Mesenchymal stem cell (in vitro differentiated cells and primary cell): ENCODE data around the gene ACACA.

Experiments used
- DNase-seq: peaks from one replicate; pipeline ENCODE4 v3.0.0-alpha.2; 2013
- H2AFZ ChIP-seq: one replicate; pipeline ENCODE4 v1.6.1; 2013; ENCODE audit warnings: low read depth, mild to moderate bottlenecking, control low read depth, inconsistent platforms, low read length, moderate library complexity
- H2AK5ac ChIP-seq: 2 replicates; pipeline ENCODE4 v1.6.1; 2013; ENCODE audit warnings: low read length, moderate library complexity, mild to moderate bottlenecking, inconsistent platforms; ENCODE audit not compliant: severe bottlenecking
- H2BK120ac ChIP-seq: one replicate; pipeline ENCODE4 v1.6.1; 2013; ENCODE audit warnings: low read depth, mild to moderate bottlenecking, inconsistent platforms, low read length, moderate library complexity
- H2BK12ac ChIP-seq, 2 experiments: one replicate each; pipeline ENCODE4 v1.6.1; 2013; ENCODE audit warnings: inconsistent platforms in 2 of 2, low read length in 2 of 2, mild to moderate bottlenecking in 2 of 2, moderate library complexity in 2 of 2, control low read depth in 1 of 2
- H2BK15ac ChIP-seq: one replicate; pipeline ENCODE4 v1.6.1; 2013; ENCODE audit warnings: mild to moderate bottlenecking, low read depth, inconsistent platforms; ENCODE audit not compliant: poor library complexity, severe bottlenecking
- H2BK5ac ChIP-seq: 2 replicates; pipeline ENCODE4 v1.6.1; 2013; ENCODE audit warnings: low read depth, mild to moderate bottlenecking, low read length, control low read depth, inconsistent platforms; ENCODE audit not compliant: poor library complexity, severe bottlenecking
- H3K14ac ChIP-seq, 2 experiments: one replicate each; pipeline ENCODE4 v1.6.1; 2013; ENCODE audit warnings: inconsistent platforms in 2 of 2, low read length in 2 of 2, control low read depth in 1 of 2, mild to moderate bottlenecking in 1 of 2, moderate library complexity in 1 of 2
- H3K18ac ChIP-seq, 2 experiments: one replicate each; pipeline ENCODE4 v1.6.1; 2013; ENCODE audit warnings: inconsistent platforms in 2 of 2, low read length in 2 of 2, control low read depth in 1 of 2, low read depth in 1 of 2, mild to moderate bottlenecking in 1 of 2
- H3K23ac ChIP-seq, 2 experiments: one replicate each; pipeline ENCODE4 v1.6.1; 2013; ENCODE audit warnings: inconsistent platforms in 2 of 2, low read length in 2 of 2, mild to moderate bottlenecking in 2 of 2, moderate library complexity in 2 of 2, control low read depth in 1 of 2
- H3K27ac ChIP-seq: 2 replicates; pipeline ENCODE4 v1.5.1; 2013; ENCODE audit warnings: mild to moderate bottlenecking, moderate library complexity, low read length, control low read depth, inconsistent platforms; ENCODE audit not compliant: poor library complexity, severe bottlenecking
- H3K27me3 ChIP-seq, 2 experiments: 2 replicates each; pipeline versions ENCODE4 v1.6.1 to v1.7.0; 2013; ENCODE audit warnings: low read length in 2 of 2, mild to moderate bottlenecking in 2 of 2, moderate library complexity in 2 of 2, control low read depth in 1 of 2, inconsistent platforms in 1 of 2; ENCODE audit not compliant: control insufficient read depth in 1 of 2, insufficient read depth in 1 of 2
- H3K36me3 ChIP-seq, 2 experiments: 2 replicates each; pipeline versions ENCODE4 v1.6.1 to v1.7.0; 2013; ENCODE audit warnings: low read length in 2 of 2, control low read depth in 1 of 2, inconsistent platforms in 1 of 2, low read depth in 1 of 2, mild to moderate bottlenecking in 1 of 2; ENCODE audit not compliant: insufficient read depth in 2 of 2, control insufficient read depth in 1 of 2
- H3K4ac ChIP-seq, 2 experiments: one replicate each; pipeline ENCODE4 v1.6.1; 2013; ENCODE audit warnings: inconsistent platforms in 2 of 2, low read length in 2 of 2, mild to moderate bottlenecking in 2 of 2, moderate library complexity in 2 of 2, control low read depth in 1 of 2, low read depth in 1 of 2
- H3K4me1 ChIP-seq: 2 replicates; pipeline ENCODE4 v1.6.1; 2013; ENCODE audit warnings: low read depth, low read length, control low read depth; ENCODE audit not compliant: control insufficient read depth, insufficient read depth
- H3K4me2 ChIP-seq: 2 replicates; pipeline ENCODE4 v1.6.1; 2013; ENCODE audit warnings: low read length, mild to moderate bottlenecking, inconsistent platforms; ENCODE audit not compliant: poor library complexity, severe bottlenecking
- H3K4me3 ChIP-seq, 2 experiments: 2 replicates each; pipeline versions ENCODE4 v1.5.1 to v1.7.0; 2013; ENCODE audit warnings: low read length in 2 of 2, mild to moderate bottlenecking in 2 of 2, control low read depth in 1 of 2, low read depth in 1 of 2; ENCODE audit not compliant: insufficient read depth in 1 of 2
- H3K79me1 ChIP-seq: replicated peaks from 2 replicates; pipeline ENCODE4 v1.6.1; 2013; ENCODE audit warnings: mild to moderate bottlenecking, control low read depth, low read length, inconsistent platforms; ENCODE audit not compliant: poor library complexity, severe bottlenecking
- H3K9ac ChIP-seq: 2 replicates; pipeline ENCODE4 v1.7.0; 2013; ENCODE audit warnings: mild to moderate bottlenecking, low read length, moderate library complexity
- H3K9me3 ChIP-seq: 2 replicates; pipeline ENCODE4 v1.7.0; 2013; ENCODE audit warnings: mild to moderate bottlenecking, low read length; ENCODE audit not compliant: control insufficient read depth
- H4K8ac ChIP-seq: one replicate; pipeline ENCODE4 v1.6.1; 2013; ENCODE audit warnings: inconsistent platforms, mild to moderate bottlenecking, low read length, moderate library complexity
- H4K91ac ChIP-seq: one replicate; pipeline ENCODE4 v1.6.1; 2013; ENCODE audit warnings: mild to moderate bottlenecking, low read length, inconsistent platforms
- WGBS: methylation state at CpG from one replicate; pipeline ENCODE4 v1.1.7; 2013; ENCODE audit warnings: mixed read lengths; 5-methylcytosine and 5-hydroxymethylcytosine counted together

The ACACA gene

GRCh38 chr17:37340804-37341203 lies 65.8 kb downstream of the ACACA start:
- H2BK12ac ChIP-seq = no peak overlapping the region
- H2BK120ac ChIP-seq = no peak overlapping the region
- WGBS = no CpG with 5 or more reads among the region's 2 CpGs
- H3K9ac ChIP-seq = no peak overlapping the region
- no peak overlapping the region for H3K23ac ChIP-seq
- H2AFZ ChIP-seq = no peak overlapping the region
- no peak overlapping the region for H4K8ac ChIP-seq
- H3K9me3 ChIP-seq = no peaks in the 10 kb centered on the region
- H3K79me1 ChIP-seq = peaks cover 23% of the 10 kb centered on the region
- no peak overlapping the region for H2AK5ac ChIP-seq
- H3K27ac ChIP-seq = no peak overlapping the region
- no peak overlapping the region for H2BK5ac ChIP-seq
- no peak for DNase-seq
- H3K36me3 ChIP-seq = peaks cover 8 to 27% of the 10 kb centered on the region in 2 experiments
- no peak overlapping the region for H3K4me2 ChIP-seq
- no peak overlapping the region for H4K91ac ChIP-seq
- no peak overlapping the region for H2BK15ac ChIP-seq
- no peak overlapping the region for H3K18ac ChIP-seq
- H3K4me1 ChIP-seq = no peaks in the 10 kb centered on the region
- no peaks in the 10 kb centered on the region for H3K27me3 ChIP-seq
- H3K14ac ChIP-seq = no peak overlapping the region
- H3K4me3 ChIP-seq = no peak overlapping the region
- no peak overlapping the region for H3K4ac ChIP-seq

GRCh38 chr17:37339321-37339720 lies 67.3 kb downstream of the ACACA start:
- no peak overlapping the region for H2BK12ac ChIP-seq
- H3K14ac ChIP-seq = no peak overlapping the region
- no peak overlapping the region for H4K8ac ChIP-seq
- H3K4me2 ChIP-seq = no peak overlapping the region
- no peak overlapping the region for H2BK120ac ChIP-seq
- H2BK5ac ChIP-seq = no peak overlapping the region
- H3K9me3 ChIP-seq = no peaks in the 10 kb centered on the region
- no peak overlapping the region for H3K9ac ChIP-seq
- no peak overlapping the region for H2AK5ac ChIP-seq
- no peak overlapping the region for H3K4ac ChIP-seq
- H3K23ac ChIP-seq = no peak overlapping the region
- 83% methylated on average over 2 of the region's 3 CpGs for WGBS
- H2BK15ac ChIP-seq = no peak overlapping the region
- H3K36me3 ChIP-seq = peaks cover 8 to 27% of the 10 kb centered on the region in 2 experiments
- no peaks in the 10 kb centered on the region for H3K27me3 ChIP-seq
- H2AFZ ChIP-seq = no peak overlapping the region
- H3K4me1 ChIP-seq = no peaks in the 10 kb centered on the region
- no peak overlapping the region for H4K91ac ChIP-seq
- H3K27ac ChIP-seq = peak overlapping the region; percentile 23
- H3K79me1 ChIP-seq = peaks cover 24% of the 10 kb centered on the region
- H3K18ac ChIP-seq = no peak overlapping the region
- H3K4me3 ChIP-seq = no peak overlapping the region
- peak; percentile 63 for DNase-seq

- H3K27ac ChIP-seq = peak overlapping the region; percentile 23
- H3K23ac ChIP-seq = no peak overlapping the region
- no peak overlapping the region for H2BK12ac ChIP-seq
- H3K9ac ChIP-seq = no peak overlapping the region
- no peak overlapping the region for H3K14ac ChIP-seq
- H3K4me3 ChIP-seq = no peak overlapping the region
- no peaks in the 10 kb centered on the region for H3K27me3 ChIP-seq
- H2BK5ac ChIP-seq = no peak overlapping the region
- H4K91ac ChIP-seq = no peak overlapping the region
- no peak overlapping the region for H3K4ac ChIP-seq
- H2BK15ac ChIP-seq = no peak overlapping the region
- H4K8ac ChIP-seq = no peak overlapping the region
- H3K36me3 ChIP-seq = peaks cover 8 to 27% of the 10 kb centered on the region in 2 experiments
- H3K9me3 ChIP-seq = no peaks in the 10 kb centered on the region
- H2AK5ac ChIP-seq = no peak overlapping the region
- DNase-seq = no peak
- H3K18ac ChIP-seq = no peak overlapping the region
- no peak overlapping the region for H3K4me2 ChIP-seq
- H2AFZ ChIP-seq = no peak overlapping the region
- H3K79me1 ChIP-seq = peaks cover 26% of the 10 kb centered on the region
- H3K4me1 ChIP-seq = no peaks in the 10 kb centered on the region
- WGBS = 90% methylated on average over 3 of the region's 3 CpGs
- H2BK120ac ChIP-seq = no peak overlapping the region
These were observed 67.8 kb downstream of the ACACA start for GRCh38 chr17:37338847-37339246.

- no peak overlapping the region for H3K23ac ChIP-seq
These were observed 79.1 kb downstream of the ACACA start for GRCh38 chr17:37327341-37328090.

More at GRCh38 chr17:37327341-37328090, 79.1 kb downstream of the ACACA start:
- peak overlapping the region; percentile 88 for H3K27ac ChIP-seq
- H2BK12ac ChIP-seq = no peak overlapping the region
- no peak overlapping the region for H3K18ac ChIP-seq
- H3K9ac ChIP-seq = peak overlapping the region; percentile 25
- no peak overlapping the region for H3K4me3 ChIP-seq
- no peak overlapping the region for H4K8ac ChIP-seq
- peaks cover 20% of the 10 kb centered on the region for H3K79me1 ChIP-seq
- DNase-seq = peak; percentile 91
- H2BK15ac ChIP-seq = no peak overlapping the region
- no peak overlapping the region for H2AFZ ChIP-seq
- no peaks in the 10 kb centered on the region for H3K27me3 ChIP-seq
- H3K4me1 ChIP-seq = no peaks in the 10 kb centered on the region
- H2BK5ac ChIP-seq = no peak overlapping the region
- no peak overlapping the region for H3K4ac ChIP-seq
- H4K91ac ChIP-seq = no peak overlapping the region
- peaks cover 21 to 37% of the 10 kb centered on the region in 2 experiments for H3K36me3 ChIP-seq
- H2AK5ac ChIP-seq = no peak overlapping the region
- WGBS = 89% methylated on average over 5 of the region's 5 CpGs
- H3K4me2 ChIP-seq = no peak overlapping the region
- no peak overlapping the region for H2BK120ac ChIP-seq
- H3K14ac ChIP-seq = no peak overlapping the region
- no peaks in the 10 kb centered on the region for H3K9me3 ChIP-seq
